AG04449 (cell line): ENCODE results near the gene TTN.

Source experiments
- CTCF ChIA-PET: fragments of 350-600 bp; formaldehyde crosslinking; extraction: SDS; loops from one replicate; lab custom pipeline; 2021; ENCODE audit warnings: antibody characterized with exemption; lab: Yijun Ruan, JAX
- POLR2A ChIA-PET: fragments of 400-600, 350-600 bp; formaldehyde crosslinking; extraction: SDS; loops from one replicate; lab custom pipeline; 2020; ENCODE audit warnings: antibody characterized with exemption, inconsistent platforms; lab: Yijun Ruan, JAX
- DNase-seq: peaks from one replicate; pipeline ENCODE4 v3.0.0-alpha.2; 2010; ENCODE audit warnings: low read depth, low spot score
- H3K4me3 ChIP-seq: 2 replicates; pipeline ENCODE4 v1.5.1; 2011; ENCODE audit warnings: low read depth, mild to moderate bottlenecking, control low read depth, low read length
- TF ChIP-seq, protein P1 (sequence below): IDR thresholded peaks from one replicate; pipeline ENCODE4 v1.5.1; 2011; ENCODE audit warnings: mild to moderate bottlenecking, moderate library complexity, low read length, control low read depth, inconsistent platforms; ENCODE audit not compliant: insufficient read depth; ENCODE audit errors: missing control alignments

The TTN gene

DNA sequence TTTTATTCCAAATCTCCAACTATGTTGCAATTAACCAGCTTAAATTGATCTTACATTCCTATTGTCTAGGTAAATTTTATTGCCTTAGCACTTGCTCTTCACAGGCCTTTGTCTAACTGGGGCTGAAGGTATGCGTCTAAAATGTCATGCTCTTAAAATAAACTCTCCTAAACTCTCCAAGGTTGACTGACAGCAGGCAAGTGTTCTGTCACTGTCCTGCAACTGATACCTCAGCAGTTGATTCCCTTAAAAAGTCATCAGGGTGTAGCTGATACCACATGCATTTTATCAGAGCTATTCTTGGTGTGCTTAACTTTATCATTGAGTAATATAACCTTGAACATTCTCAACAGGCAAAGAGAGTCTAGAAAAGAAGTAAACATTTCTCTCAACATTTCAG lies 680 bp downstream of the TTN start:
- no peak overlapping the region for H3K4me3 ChIP-seq
- ChIA-PET POLR2A (no interaction called here), CTCF (interaction anchor here (1.0 to 2.5 kb wide), 2 partner anchors 11 to 22 kb away, joined by 3 to 10 read pairs; no protein-coding TSS in a partner anchor)
- DNase-seq, result no peak
- TF ChIP-seq, protein P1, sequence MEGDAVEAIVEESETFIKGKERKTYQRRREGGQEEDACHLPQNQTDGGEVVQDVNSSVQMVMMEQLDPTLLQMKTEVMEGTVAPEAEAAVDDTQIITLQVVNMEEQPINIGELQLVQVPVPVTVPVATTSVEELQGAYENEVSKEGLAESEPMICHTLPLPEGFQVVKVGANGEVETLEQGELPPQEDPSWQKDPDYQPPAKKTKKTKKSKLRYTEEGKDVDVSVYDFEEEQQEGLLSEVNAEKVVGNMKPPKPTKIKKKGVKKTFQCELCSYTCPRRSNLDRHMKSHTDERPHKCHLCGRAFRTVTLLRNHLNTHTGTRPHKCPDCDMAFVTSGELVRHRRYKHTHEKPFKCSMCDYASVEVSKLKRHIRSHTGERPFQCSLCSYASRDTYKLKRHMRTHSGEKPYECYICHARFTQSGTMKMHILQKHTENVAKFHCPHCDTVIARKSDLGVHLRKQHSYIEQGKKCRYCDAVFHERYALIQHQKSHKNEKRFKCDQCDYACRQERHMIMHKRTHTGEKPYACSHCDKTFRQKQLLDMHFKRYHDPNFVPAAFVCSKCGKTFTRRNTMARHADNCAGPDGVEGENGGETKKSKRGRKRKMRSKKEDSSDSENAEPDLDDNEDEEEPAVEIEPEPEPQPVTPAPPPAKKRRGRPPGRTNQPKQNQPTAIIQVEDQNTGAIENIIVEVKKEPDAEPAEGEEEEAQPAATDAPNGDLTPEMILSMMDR, result no peak

DNA sequence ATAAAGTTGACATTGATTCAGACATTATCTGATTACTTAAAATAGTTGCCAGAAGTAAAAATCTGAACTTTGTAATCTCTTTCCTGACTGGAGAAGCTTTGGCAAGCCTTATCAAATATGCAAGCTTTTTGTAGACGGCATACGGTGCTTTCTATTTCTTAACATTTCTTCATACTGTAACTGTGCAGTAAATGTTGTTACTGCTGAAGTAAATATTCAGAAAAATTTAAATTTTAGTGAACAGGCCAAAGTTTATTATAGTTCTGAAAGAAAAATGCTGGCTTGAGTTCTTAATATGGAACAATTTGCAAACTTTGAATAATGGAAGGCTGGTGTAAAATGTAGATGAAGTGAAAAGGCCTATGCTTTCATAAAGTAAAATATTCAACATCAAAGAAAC lies 1.8 kb downstream of the TTN start:
- CTCF ChIA-PET, result interaction anchor here (1.0 to 2.1 kb wide), 2 partner anchors 10 to 23 kb away, joined by 3 to 11 read pairs; no protein-coding TSS in a partner anchor
- POLR2A ChIA-PET, result no interaction called here
- DNase-seq, result no peak
- TF ChIP-seq, protein P1, result no peak
- H3K4me3 ChIP-seq, result no peak overlapping the region

DNA sequence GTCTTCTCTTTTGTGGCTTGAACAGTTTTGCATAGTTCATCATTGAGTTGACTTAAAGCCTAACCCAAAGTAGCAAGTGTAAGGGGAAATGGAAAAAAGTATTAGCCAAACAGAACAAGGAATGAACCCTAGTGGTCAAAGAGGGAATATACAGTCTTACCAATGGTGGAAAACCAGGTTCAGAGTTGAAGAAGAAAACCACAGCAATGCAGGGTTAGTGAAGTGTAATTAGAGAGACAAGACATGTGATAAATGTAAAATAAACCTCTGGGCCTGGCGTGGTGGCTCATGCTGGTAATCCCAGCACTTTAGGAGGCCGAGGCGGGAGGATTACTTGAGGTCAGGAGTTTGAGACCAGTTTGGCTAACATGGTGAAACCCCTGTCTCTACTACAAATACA lies 2.4 kb downstream of the TTN start:
- POLR2A ChIA-PET, result no interaction called here
- CTCF ChIA-PET, result interaction anchor here (1.2 to 2.1 kb wide), 2 partner anchors 9 to 15 kb away, joined by 3 to 11 read pairs; no protein-coding TSS in a partner anchor

DNA sequence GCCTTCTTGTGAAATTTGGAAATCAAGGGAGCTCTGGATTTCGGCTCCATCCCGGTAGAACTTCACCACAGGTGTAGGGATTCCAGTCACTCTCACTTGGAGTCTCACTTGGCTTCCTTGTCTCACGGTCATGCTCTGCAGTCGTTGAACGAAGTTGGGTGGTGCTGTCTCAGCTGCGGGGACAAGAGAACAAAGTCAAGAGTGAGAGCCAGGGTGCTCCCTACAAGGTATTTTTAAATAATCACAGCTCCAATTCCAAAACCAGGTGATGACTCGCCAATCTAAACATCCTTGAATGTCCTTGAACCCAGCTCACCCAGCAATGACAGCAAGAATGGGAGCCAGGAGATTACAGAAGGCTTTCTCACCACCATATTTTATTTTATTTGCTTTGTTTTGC lies 6.7 kb downstream of the TTN start:
- CTCF ChIA-PET, result no interaction called here
- no peak for DNase-seq
- H3K4me3 ChIP-seq, result no peak overlapping the region
- POLR2A ChIA-PET, result no interaction called here
- TF ChIP-seq, protein P1, result no peak

More for the DNA sequence above, 2.4 kb downstream of the TTN start:
- no peak overlapping the region for H3K4me3 ChIP-seq
- TF ChIP-seq, protein P1, result peak; percentile 44
- DNase-seq, result no peak

DNA sequence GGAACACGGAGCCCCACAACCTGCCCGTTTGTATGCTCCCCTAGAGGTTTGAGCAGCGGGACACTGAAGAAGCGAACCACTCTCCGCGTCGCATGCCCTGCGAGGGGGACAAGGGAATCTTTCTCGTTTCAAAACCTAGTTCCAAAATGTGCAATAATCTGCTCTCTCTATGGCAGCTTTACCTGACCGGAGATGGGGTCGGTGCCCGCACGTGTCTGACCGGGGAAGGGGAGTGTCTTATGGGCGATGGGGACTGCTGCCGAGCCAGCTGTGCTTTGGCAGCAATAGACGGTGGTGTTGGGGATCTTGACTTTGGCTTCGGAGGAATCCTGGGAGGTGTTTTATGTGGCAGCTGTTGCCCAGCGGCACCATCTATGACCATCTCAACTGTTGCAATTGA lies 7.9 kb downstream of the TTN start:
- POLR2A ChIA-PET, result no interaction called here
- TF ChIP-seq, protein P1, result no peak

DNA sequence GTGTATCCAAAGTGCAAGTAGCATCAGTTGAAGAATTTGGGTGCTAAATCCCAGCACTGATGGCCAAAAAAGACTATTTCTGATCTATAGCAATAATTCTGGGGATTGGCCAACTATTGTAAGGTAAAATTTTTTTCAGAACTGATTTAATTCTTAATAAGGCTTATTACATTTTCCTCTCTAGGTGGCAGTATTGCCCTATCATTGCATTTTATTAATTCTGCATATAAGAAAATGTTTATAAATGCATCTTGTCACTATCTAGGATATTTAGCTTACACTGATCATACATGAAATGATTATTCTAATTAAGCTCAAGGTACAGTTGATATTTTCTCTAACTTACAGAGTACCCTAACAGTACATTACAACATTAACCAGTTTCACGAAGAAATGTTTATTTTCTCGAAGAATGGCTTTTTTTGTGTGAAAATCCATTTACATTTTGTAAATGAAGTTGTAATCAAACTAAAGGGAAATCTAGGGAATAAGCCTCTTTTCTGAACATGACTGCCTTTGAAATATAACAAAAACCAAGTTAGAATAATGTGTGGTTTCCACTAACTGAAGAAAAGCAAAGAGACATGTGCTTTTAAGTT lies 11.0 kb downstream of the TTN start:
- CTCF ChIA-PET, result interaction anchor here (0.7 to 3.5 kb wide), 12 partner anchors 11 to 608 kb away, joined by 3 to 20 read pairs (median 4); partner anchors contain the start of gene TTN

More for the DNA sequence above, 7.9 kb downstream of the TTN start:
- CTCF ChIA-PET, result no interaction called here
- H3K4me3 ChIP-seq, result no peak overlapping the region
- no peak for DNase-seq

More for the DNA sequence above, 11.0 kb downstream of the TTN start:
- H3K4me3 ChIP-seq, result no peak overlapping the region
- peak; percentile 5 for DNase-seq
- POLR2A ChIA-PET, result no interaction called here
- TF ChIP-seq, protein P1, result peak; percentile 27
